Measurements from ENCODE around the gene MINDY2. TPM values are rescaled to one million over a fixed set of nuclear protein-coding genes. Genes with fewer than 3 reads are reported as not detected.

Gene MINDY2
- total and polyA plus RNA-seq, 9 of the 15 experiments (the other 6 are each of a cell fraction or from before 2014, with no cell fraction given), result 2.4 to 15.3 (median 7.2) TPM

- Histone ChIP-seq H3K4me1 (replicated peaks in 1 of 2; ENCODE audit: control insufficient read depth in 2 of 2, insufficient read depth in 2 of 2, low read length in 2 of 2) (no peaks in the 10 kb centered on the region), H3K9ac (ENCODE audit: insufficient read depth in 1 of 2, low read depth in 2 of 2, low read length in 2 of 2) (no peak overlapping the region), H3K27ac (ENCODE audit: extremely low read depth, low read depth, low read length) (no peak overlapping the region), H3K79me2 (ENCODE audit: control insufficient read depth, insufficient read depth, low read length) (peaks cover 22% of the 10 kb centered on the region), H3K4me2 (ENCODE audit: insufficient read depth, low read length) (no peak overlapping the region), H4K20me1 (replicated peaks; ENCODE audit: control insufficient read depth, insufficient read depth, low read length) (no peaks in the 10 kb centered on the region), H3K9me3 (replicated peaks; ENCODE audit: control insufficient read depth, insufficient read depth, low read depth, low read length) (no peaks in the 10 kb centered on the region), H3K4me3 (no peak overlapping the region), H2AFZ (ENCODE audit: low read depth, low read length) (no peak overlapping the region), H3K36me3 (ENCODE audit: control insufficient read depth, insufficient read depth, low read length) (peaks cover 21% of the 10 kb centered on the region; the same call in 1 of the 3 replicates), H3K9me1 (ENCODE audit: control insufficient read depth, insufficient read depth, low read length) (no peaks in the 10 kb centered on the region), H3K27me3 (ENCODE audit: control insufficient read depth in 2 of 2, insufficient read depth in 2 of 2, low read length in 2 of 2) (no peaks in the 10 kb centered on the region)
- CTCF ChIA-PET (ENCODE audit: low intra/inter-chr PET ratio), result no interaction called here
- 68% methylated on average over 3 of the region's 3 CpGs for WGBS (ENCODE audit: insufficient coverage, low coverage, missing lambda C conversion rate)
- no TSS peak for BruUV-seq (replicated peaks)
- no peak for ATAC-seq
- intact Hi-C loops (cut with micrococcal nuclease), result no loop called here
- POLR2A ChIA-PET, result no interaction called here
- TF ChIP-seq MAFK (IDR thresholded peaks at IDR 0.05; ENCODE audit: low read length) (peak; percentile 61), JUNB (CRISPR knock-in tag; conservative IDR thresholded peaks at IDR 0.05) (no peak), ETS2 (tag; IDR thresholded peaks at IDR 0.05; ENCODE audit: borderline replicate concordance, poor library complexity, severe bottlenecking) (no peak), C11orf30 (IDR thresholded peaks at IDR 0.05; ENCODE audit: low read depth) (peak; percentile 55; the same call in 1 of the 2 replicates), ZNF316 (IDR thresholded peaks at IDR 0.05) (peak; percentile 81), MAFF (IDR thresholded peaks at IDR 0.05; ENCODE audit: low read length) (peak; percentile 59)
- DNase-seq (ENCODE audit: extremely low read depth in 1 of 4, low spot score in 3 of 4), result no peak
- no peak for FAIRE-seq
- in situ Hi-C loops (cut with MboI), result no loop called here
Observed at GRCh38 chr15:58788056-58788710, 17.1 kb downstream of the MINDY2 start.

DNA sequence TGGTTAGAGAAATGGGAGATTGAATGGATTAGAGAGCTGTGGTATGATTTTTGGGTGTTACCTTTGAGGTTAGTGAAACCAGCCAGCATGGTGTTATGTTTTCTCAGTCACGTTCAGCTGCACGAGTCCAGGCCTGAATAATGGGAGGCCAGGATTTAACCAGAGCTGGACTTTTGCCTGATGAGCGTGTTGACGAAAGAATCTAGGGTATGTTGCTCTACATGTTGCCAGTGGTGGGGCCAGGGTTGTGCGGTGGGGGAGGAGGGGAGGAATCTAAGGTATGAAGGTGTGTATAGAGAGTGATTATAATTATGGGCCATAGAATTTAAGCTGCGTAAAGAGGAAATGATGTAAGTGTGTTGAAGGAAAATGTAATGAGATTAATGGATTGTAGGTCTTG, 22.8 kb downstream of the MINDY2 start:
- Histone ChIP-seq H3K27me3 (ENCODE audit: control insufficient read depth in 2 of 2, insufficient read depth in 2 of 2, low read length in 2 of 2) (no peaks in the 10 kb centered on the region), H2AFZ (ENCODE audit: low read depth, low read length) (no peak overlapping the region), H3K27ac (ENCODE audit: extremely low read depth, low read depth, low read length) (no peak overlapping the region), H3K4me2 (ENCODE audit: insufficient read depth, low read length) (no peak overlapping the region), H3K36me3 (ENCODE audit: control insufficient read depth, insufficient read depth, low read length) (peaks cover 11% of the 10 kb centered on the region; the same call in 2 of the 3 replicates), H3K4me3 (no peak overlapping the region), H4K20me1 (replicated peaks; ENCODE audit: control insufficient read depth, insufficient read depth, low read length) (no peaks in the 10 kb centered on the region), H3K79me2 (ENCODE audit: control insufficient read depth, insufficient read depth, low read length) (peaks cover 4% of the 10 kb centered on the region; the same call in 1 of the 3 replicates), H3K9ac (ENCODE audit: insufficient read depth in 1 of 2, low read depth in 2 of 2, low read length in 2 of 2) (no peak overlapping the region), H3K4me1 (replicated peaks in 1 of 2; ENCODE audit: control insufficient read depth in 2 of 2, insufficient read depth in 2 of 2, low read length in 2 of 2) (no peaks in the 10 kb centered on the region; a peak in 1 of 5 replicates), H3K9me3 (replicated peaks; ENCODE audit: control insufficient read depth, insufficient read depth, low read depth, low read length) (no peaks in the 10 kb centered on the region), H3K9me1 (ENCODE audit: control insufficient read depth, insufficient read depth, low read length) (no peaks in the 10 kb centered on the region)
- POLR2A ChIA-PET, result interaction anchor here (0.6 to 1.7 kb wide), 3 partner anchors 17 to 235 kb away, joined by 3 to 4 read pairs (median 3); no protein-coding TSS in a partner anchor
- TF ChIP-seq, protein P1, sequence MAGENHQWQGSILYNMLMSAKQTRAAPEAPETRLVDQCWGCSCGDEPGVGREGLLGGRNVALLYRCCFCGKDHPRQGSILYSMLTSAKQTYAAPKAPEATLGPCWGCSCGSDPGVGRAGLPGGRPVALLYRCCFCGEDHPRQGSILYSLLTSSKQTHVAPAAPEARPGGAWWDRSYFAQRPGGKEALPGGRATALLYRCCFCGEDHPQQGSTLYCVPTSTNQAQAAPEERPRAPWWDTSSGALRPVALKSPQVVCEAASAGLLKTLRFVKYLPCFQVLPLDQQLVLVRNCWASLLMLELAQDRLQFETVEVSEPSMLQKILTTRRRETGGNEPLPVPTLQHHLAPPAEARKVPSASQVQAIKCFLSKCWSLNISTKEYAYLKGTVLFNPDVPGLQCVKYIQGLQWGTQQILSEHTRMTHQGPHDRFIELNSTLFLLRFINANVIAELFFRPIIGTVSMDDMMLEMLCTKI (IDR thresholded peaks at IDR 0.05; ENCODE audit: partially characterized antibody), result no peak
- TF ChIP-seq, protein P2, sequence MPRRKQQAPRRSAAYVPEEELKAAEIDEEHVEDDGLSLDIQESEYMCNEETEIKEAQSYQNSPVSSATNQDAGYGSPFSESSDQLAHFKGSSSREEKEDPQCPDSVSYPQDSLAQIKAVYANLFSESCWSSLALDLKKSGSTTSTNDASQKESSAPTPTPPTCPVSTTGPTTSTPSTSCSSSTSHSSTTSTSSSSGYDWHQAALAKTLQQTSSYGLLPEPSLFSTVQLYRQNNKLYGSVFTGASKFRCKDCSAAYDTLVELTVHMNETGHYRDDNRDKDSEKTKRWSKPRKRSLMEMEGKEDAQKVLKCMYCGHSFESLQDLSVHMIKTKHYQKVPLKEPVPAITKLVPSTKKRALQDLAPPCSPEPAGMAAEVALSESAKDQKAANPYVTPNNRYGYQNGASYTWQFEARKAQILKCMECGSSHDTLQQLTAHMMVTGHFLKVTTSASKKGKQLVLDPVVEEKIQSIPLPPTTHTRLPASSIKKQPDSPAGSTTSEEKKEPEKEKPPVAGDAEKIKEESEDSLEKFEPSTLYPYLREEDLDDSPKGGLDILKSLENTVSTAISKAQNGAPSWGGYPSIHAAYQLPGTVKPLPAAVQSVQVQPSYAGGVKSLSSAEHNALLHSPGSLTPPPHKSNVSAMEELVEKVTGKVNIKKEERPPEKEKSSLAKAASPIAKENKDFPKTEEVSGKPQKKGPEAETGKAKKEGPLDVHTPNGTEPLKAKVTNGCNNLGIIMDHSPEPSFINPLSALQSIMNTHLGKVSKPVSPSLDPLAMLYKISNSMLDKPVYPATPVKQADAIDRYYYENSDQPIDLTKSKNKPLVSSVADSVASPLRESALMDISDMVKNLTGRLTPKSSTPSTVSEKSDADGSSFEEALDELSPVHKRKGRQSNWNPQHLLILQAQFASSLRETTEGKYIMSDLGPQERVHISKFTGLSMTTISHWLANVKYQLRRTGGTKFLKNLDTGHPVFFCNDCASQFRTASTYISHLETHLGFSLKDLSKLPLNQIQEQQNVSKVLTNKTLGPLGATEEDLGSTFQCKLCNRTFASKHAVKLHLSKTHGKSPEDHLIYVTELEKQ (CRISPR knock-in tag; IDR thresholded peaks at IDR 0.05), result no peak
- TF ChIP-seq CHD1 (IDR thresholded peaks at IDR 0.05; ENCODE audit: low read length) (no peak), POLR2B (IDR thresholded peaks at IDR 0.05; ENCODE audit: low read depth, partially characterized antibody) (no peak)
- ATAC-seq (no peak), FAIRE-seq (no peak), DNase-seq (ENCODE audit: extremely low read depth in 1 of 4, low spot score in 3 of 4) (no peak)
- no TSS peak for BruUV-seq (replicated peaks)
- in situ Hi-C loops (cut with MboI), result no loop called here
- intact Hi-C loops (cut with micrococcal nuclease), result no loop called here
- CTCF ChIA-PET (ENCODE audit: low intra/inter-chr PET ratio), result no interaction called here
- 92% methylated on average over 6 of the region's 6 CpGs for WGBS (ENCODE audit: insufficient coverage, low coverage, missing lambda C conversion rate)

Measured in K562 (cell line).